Measurements from ENCODE around the gene PDE4D.

- TF ChIP-seq BHLHE40 (IDR thresholded peaks at IDR 0.05; ENCODE audit: borderline replicate concordance) (no peak), TARDBP (IDR thresholded peaks at IDR 0.05) (no peak), SP1 (IDR thresholded peaks at IDR 0.05) (no peak), ARNT (IDR thresholded peaks at IDR 0.05) (no peak), CTBP1 (IDR thresholded peaks at IDR 0.05; ENCODE audit: borderline replicate concordance) (no peak), ELF4 (IDR thresholded peaks at IDR 0.05) (no peak), PKNOX1 (IDR thresholded peaks at IDR 0.05) (no peak)
These were observed 605.6 kb downstream of the PDE4D start for GRCh38 chr5:59287884-59288283.

All from HEK293T (cell line).